MM.1S (cell line): Measurements from ENCODE around the gene YWHAH.

Experiments
- EZH2 ChIP-seq: fragments of 300-600 bp; sonication (generic); optimal IDR thresholded peaks from 2 replicates; pipeline ENCODE3; 2017; ENCODE audit warnings: low read depth, mild to moderate bottlenecking, antibody characterized with exemption, low read length, mixed read lengths
- TF ChIP-seq, protein P1 (sequence below): fragments of 300-600 bp; sonication (generic); IDR thresholded peaks from 2 replicates; pipeline ENCODE4 v1.5.1; 2016; ENCODE audit warnings: antibody characterized with exemption, low read length, mixed read lengths

DNA sequence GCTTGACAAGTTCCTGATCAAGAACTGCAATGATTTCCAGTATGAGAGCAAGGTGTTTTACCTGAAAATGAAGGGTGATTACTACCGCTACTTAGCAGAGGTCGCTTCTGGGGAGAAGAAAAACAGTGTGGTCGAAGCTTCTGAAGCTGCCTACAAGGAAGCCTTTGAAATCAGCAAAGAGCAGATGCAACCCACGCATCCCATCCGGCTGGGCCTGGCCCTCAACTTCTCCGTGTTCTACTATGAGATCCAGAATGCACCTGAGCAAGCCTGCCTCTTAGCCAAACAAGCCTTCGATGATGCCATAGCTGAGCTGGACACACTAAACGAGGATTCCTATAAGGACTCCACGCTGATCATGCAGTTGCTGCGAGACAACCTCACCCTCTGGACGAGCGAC lies 12.0 kb downstream of the YWHAH start:
- TF ChIP-seq, protein P1, sequence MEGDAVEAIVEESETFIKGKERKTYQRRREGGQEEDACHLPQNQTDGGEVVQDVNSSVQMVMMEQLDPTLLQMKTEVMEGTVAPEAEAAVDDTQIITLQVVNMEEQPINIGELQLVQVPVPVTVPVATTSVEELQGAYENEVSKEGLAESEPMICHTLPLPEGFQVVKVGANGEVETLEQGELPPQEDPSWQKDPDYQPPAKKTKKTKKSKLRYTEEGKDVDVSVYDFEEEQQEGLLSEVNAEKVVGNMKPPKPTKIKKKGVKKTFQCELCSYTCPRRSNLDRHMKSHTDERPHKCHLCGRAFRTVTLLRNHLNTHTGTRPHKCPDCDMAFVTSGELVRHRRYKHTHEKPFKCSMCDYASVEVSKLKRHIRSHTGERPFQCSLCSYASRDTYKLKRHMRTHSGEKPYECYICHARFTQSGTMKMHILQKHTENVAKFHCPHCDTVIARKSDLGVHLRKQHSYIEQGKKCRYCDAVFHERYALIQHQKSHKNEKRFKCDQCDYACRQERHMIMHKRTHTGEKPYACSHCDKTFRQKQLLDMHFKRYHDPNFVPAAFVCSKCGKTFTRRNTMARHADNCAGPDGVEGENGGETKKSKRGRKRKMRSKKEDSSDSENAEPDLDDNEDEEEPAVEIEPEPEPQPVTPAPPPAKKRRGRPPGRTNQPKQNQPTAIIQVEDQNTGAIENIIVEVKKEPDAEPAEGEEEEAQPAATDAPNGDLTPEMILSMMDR = no peak
- no peak for TF ChIP-seq EZH2
